Astrocyte (in vitro differentiated cells and primary cell): Measurements from ENCODE around the gene GFRA4. TPM values are rescaled to one million over a fixed set of nuclear protein-coding genes. Genes with fewer than 3 reads are reported as not detected.

Source experiments
- DNase-seq: peaks from one replicate; pipeline ENCODE4 v3.0.0-alpha.2; 2010; ENCODE audit warnings: low read depth
- FAIRE-seq: peaks from 2 replicates; lab custom pipeline; 2011; peaks lifted over from hg19 to GRCh38; lab: Jason Lieb, UNC
- H2AFZ ChIP-seq: 2 replicates; pipeline ENCODE4 v1.6.0; 2012; ENCODE audit warnings: low read depth, low read length, inconsistent platforms
- H3K27ac ChIP-seq: 2 replicates; pipeline ENCODE4 v1.5.1; 2011; ENCODE audit warnings: low read depth, low read length, inconsistent platforms
- H3K27me3 ChIP-seq: 2 replicates; pipeline ENCODE4 v1.6.0; 2011; ENCODE audit warnings: low read length, inconsistent platforms; ENCODE audit not compliant: insufficient read depth
- H3K36me3 ChIP-seq: 2 replicates; pipeline ENCODE4 v1.5.1; 2011; ENCODE audit warnings: low read length, inconsistent platforms; ENCODE audit not compliant: insufficient read depth
- H3K4me1 ChIP-seq: 2 replicates; pipeline ENCODE4 v1.5.1; 2011; ENCODE audit warnings: low read length, inconsistent platforms; ENCODE audit not compliant: insufficient read depth
- H3K4me2 ChIP-seq: 2 replicates; pipeline ENCODE4 v1.6.0; 2012; ENCODE audit warnings: low read length, inconsistent platforms
- H3K4me3 ChIP-seq: 2 replicates; pipeline ENCODE4 v1.5.1; 2011; ENCODE audit warnings: low read depth, mild to moderate bottlenecking, low read length, inconsistent platforms; ENCODE audit not compliant: insufficient read depth
- H3K79me2 ChIP-seq: 2 replicates; pipeline ENCODE4 v1.6.0; 2012; ENCODE audit warnings: mild to moderate bottlenecking, low read length, inconsistent platforms; ENCODE audit not compliant: insufficient read depth
- H3K9ac ChIP-seq: 2 replicates; pipeline ENCODE4 v1.6.0; 2012; ENCODE audit warnings: mild to moderate bottlenecking, low read length, inconsistent platforms
- H3K9me3 ChIP-seq: 2 replicates; pipeline ENCODE4 v1.5.1; 2012; ENCODE audit warnings: low read depth, mild to moderate bottlenecking, low read length, inconsistent platforms; ENCODE audit not compliant: insufficient read depth
- H4K20me1 ChIP-seq: 2 replicates; pipeline ENCODE4 v1.6.0; 2012; ENCODE audit warnings: low read length, inconsistent platforms; ENCODE audit not compliant: insufficient read depth
- H3K27ac Mint-ChIP-seq: one replicate; pipeline ENCODE4 v1.8.0; 2021; ENCODE audit warnings: mild to moderate bottlenecking, mixed read lengths; ENCODE audit not compliant: unreplicated experiment
- H3K27me3 Mint-ChIP-seq: one replicate; pipeline ENCODE4 v1.8.0; 2021; ENCODE audit warnings: low read depth, mixed read lengths; ENCODE audit not compliant: unreplicated experiment
- H3K36me3 Mint-ChIP-seq: one replicate; pipeline ENCODE4 v1.8.0; 2021; ENCODE audit warnings: low read depth, mixed read lengths; ENCODE audit not compliant: unreplicated experiment
- H3K4me1 Mint-ChIP-seq: one replicate; pipeline ENCODE4 v1.8.0; 2021; ENCODE audit warnings: low read depth, mixed read lengths; ENCODE audit not compliant: unreplicated experiment
- H3K4me3 Mint-ChIP-seq: one replicate; pipeline ENCODE4 v1.8.0; 2021; ENCODE audit warnings: mild to moderate bottlenecking, moderate library complexity, mixed read lengths; ENCODE audit not compliant: unreplicated experiment
- H3K9me3 Mint-ChIP-seq: one replicate; pipeline ENCODE4 v1.8.0; 2021; ENCODE audit warnings: mild to moderate bottlenecking, mixed read lengths; ENCODE audit not compliant: unreplicated experiment
- CTCF ChIP-seq: IDR thresholded peaks from 2 replicates; pipeline ENCODE4 v1.5.1; 2011; ENCODE audit warnings: low read depth, mild to moderate bottlenecking, inconsistent platforms, low read length, moderate library complexity; ENCODE audit not compliant: insufficient read depth
- EZH2 ChIP-seq: IDR thresholded peaks from 2 replicates; pipeline ENCODE4 v1.6.1; 2012; ENCODE audit warnings: mild to moderate bottlenecking, low read length, inconsistent platforms; ENCODE audit not compliant: insufficient read depth
- total RNA-seq: library from RNA; stranded (reverse); gene quantifications from 2 replicates; pipeline ENCODE4 v1.2.1, GENCODE V29; 2021

The GFRA4 gene
- total RNA-seq, 1 donor from 2014 or later, result not detected

DNA sequence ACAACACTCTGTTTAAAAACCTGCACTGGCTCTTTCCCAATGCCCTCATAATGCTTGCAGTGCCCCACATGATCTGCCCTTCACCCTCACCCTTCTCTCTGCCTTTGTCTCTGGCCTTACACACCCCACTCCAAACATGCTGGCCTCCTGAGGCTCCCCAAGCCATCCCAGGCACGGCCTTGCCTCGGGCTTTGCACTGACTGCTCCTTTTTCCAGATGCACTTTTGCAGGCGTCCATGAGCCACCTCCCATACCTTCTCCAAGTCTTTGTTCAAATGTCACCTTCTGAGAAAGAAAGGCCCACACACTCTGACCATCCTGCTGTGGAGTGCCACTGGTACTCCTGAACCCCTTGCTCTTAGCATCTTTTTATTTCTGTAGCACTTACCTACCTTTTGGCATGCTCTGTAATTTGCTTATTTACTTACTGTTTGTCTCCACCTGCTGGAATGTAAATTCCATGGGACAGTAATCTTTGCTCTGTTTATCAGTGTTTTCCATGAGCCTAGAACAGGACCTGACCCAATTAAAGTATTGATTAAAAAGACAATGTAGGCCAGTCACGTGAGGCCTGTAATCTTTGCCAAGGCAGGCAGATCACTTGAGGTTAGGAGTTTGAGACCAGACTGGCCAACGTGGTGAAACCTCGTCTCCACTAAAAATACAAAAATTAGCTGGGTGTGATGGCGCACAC is 30.7 kb downstream of the GFRA4 start:
- FAIRE-seq (no peak), DNase-seq (no peak)
- Histone ChIP-seq H3K79me2 (no peaks in the 10 kb centered on the region), H3K4me1 (no peaks in the 10 kb centered on the region), H4K20me1 (no peaks in the 10 kb centered on the region), H3K4me3 (no peak overlapping the region), H3K36me3 (no peaks in the 10 kb centered on the region), H3K27me3 (no peaks in the 10 kb centered on the region), H3K27ac (no peak overlapping the region), H3K9me3 (no peaks in the 10 kb centered on the region), H3K9ac (no peak overlapping the region), H2AFZ (no peak overlapping the region), H3K4me2 (no peak overlapping the region)
- Mint-ChIP-seq H3K27ac (no peak overlapping the region), H3K36me3 (peaks cover 16% of the 10 kb centered on the region), H3K4me1 (peaks cover 17% of the 10 kb centered on the region), H3K4me3 (no peak overlapping the region), H3K27me3 (no peaks in the 10 kb centered on the region), H3K9me3 (peaks cover 2% of the 10 kb centered on the region)
- TF ChIP-seq CTCF (no peak), EZH2 (no peak)

DNA sequence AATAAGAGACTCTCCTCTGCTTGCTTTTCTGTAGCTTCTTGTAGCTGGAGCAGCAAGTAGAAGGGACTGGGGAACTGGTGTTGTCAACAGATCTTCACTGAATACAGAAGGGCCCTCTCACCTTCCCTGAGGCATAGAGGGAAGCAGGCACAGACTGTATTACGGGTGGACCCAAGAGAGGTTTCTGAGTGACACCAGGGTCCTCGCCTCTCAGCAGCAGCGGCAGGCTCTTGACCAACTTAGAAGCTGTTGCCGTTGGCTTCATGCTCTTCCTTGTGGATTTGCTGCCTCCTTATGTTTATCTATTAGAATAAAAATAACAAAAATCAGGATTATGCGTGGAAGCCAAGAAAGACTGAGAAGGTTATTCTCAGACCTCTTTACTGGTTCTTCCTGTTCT is 31.7 kb downstream of the GFRA4 start:
- Histone ChIP-seq H3K9ac (no peak overlapping the region), H3K27me3 (no peaks in the 10 kb centered on the region), H2AFZ (no peak overlapping the region), H3K79me2 (no peaks in the 10 kb centered on the region), H3K27ac (no peak overlapping the region), H3K36me3 (no peaks in the 10 kb centered on the region), H4K20me1 (no peaks in the 10 kb centered on the region), H3K4me1 (no peaks in the 10 kb centered on the region), H3K9me3 (no peaks in the 10 kb centered on the region), H3K4me3 (no peak overlapping the region), H3K4me2 (no peak overlapping the region)
- H3K4me1 Mint-ChIP-seq, result peaks cover 17% of the 10 kb centered on the region
- H3K9me3 Mint-ChIP-seq, result peaks cover 2% of the 10 kb centered on the region
- H3K27ac Mint-ChIP-seq, result no peak overlapping the region
- peaks cover 20% of the 10 kb centered on the region for H3K36me3 Mint-ChIP-seq
- no peaks in the 10 kb centered on the region for H3K27me3 Mint-ChIP-seq
- TF ChIP-seq EZH2, result no peak
- no peak for TF ChIP-seq CTCF
- DNase-seq (no peak), FAIRE-seq (no peak)
- H3K4me3 Mint-ChIP-seq, result no peak overlapping the region

- Histone ChIP-seq H3K4me2 (no peak overlapping the region), H3K9me3 (no peaks in the 10 kb centered on the region), H4K20me1 (no peaks in the 10 kb centered on the region), H3K9ac (no peak overlapping the region), H2AFZ (no peak overlapping the region), H3K27me3 (no peaks in the 10 kb centered on the region), H3K36me3 (no peaks in the 10 kb centered on the region), H3K4me3 (no peak overlapping the region), H3K79me2 (no peaks in the 10 kb centered on the region), H3K27ac (no peak overlapping the region), H3K4me1 (no peaks in the 10 kb centered on the region)
- Mint-ChIP-seq H3K9me3 (peaks cover 2% of the 10 kb centered on the region), H3K4me1 (peaks cover 17% of the 10 kb centered on the region), H3K4me3 (no peak overlapping the region), H3K27me3 (no peaks in the 10 kb centered on the region), H3K27ac (no peak overlapping the region), H3K36me3 (peaks cover 20% of the 10 kb centered on the region)
- no peak for DNase-seq
- no peak for FAIRE-seq
- no peak for TF ChIP-seq CTCF
- no peak for TF ChIP-seq EZH2
Observed at GRCh38 chr20:3630429-3630828, 32.8 kb downstream of the GFRA4 start.
